H9 (cell line): ENCODE measurements around the gene PITPNB. TPM values are rescaled to one million over a fixed set of nuclear protein-coding genes. Genes with fewer than 3 reads are reported as not detected.

Source experiments
- DNase-seq: peaks from one replicate; pipeline ENCODE4 v3.0.0-alpha.2; 2017
- H2AFZ ChIP-seq: one replicate; pipeline ENCODE4 v1.6.1; 2013; ENCODE audit warnings: mild to moderate bottlenecking, low read length, control low read depth, moderate library complexity
- H2AK5ac ChIP-seq: 2 replicates; pipeline ENCODE4 v1.6.1; 2013; ENCODE audit warnings: low read length, control low read depth, mixed read lengths; ENCODE audit not compliant: insufficient read length
- H2BK120ac ChIP-seq: one replicate; pipeline ENCODE4 v1.6.1; 2013; ENCODE audit warnings: low read depth, mild to moderate bottlenecking, low read length, control low read depth, inconsistent platforms; ENCODE audit not compliant: poor library complexity, severe bottlenecking
- H2BK12ac ChIP-seq: 2 replicates; pipeline ENCODE4 v1.6.1; 2013; ENCODE audit warnings: low read length, control low read depth, mixed read lengths, low read depth; ENCODE audit not compliant: insufficient read length
- H2BK15ac ChIP-seq: 2 replicates; pipeline ENCODE4 v1.6.1; 2013; ENCODE audit warnings: low read depth, low read length, control low read depth
- H2BK20ac ChIP-seq: one replicate; pipeline ENCODE4 v1.6.1; 2013; ENCODE audit warnings: low read depth, mild to moderate bottlenecking, low read length, control low read depth, inconsistent platforms; ENCODE audit not compliant: poor library complexity, severe bottlenecking
- H2BK5ac ChIP-seq: 2 replicates; pipeline ENCODE4 v1.6.1; 2013; ENCODE audit warnings: low read length, control low read depth, mixed read lengths; ENCODE audit not compliant: insufficient read length
- H3K14ac ChIP-seq: 2 replicates; pipeline ENCODE4 v1.6.1; 2013; ENCODE audit warnings: low read length, control low read depth; ENCODE audit not compliant: insufficient read depth
- H3K18ac ChIP-seq: 2 replicates; pipeline ENCODE4 v1.6.1; 2013; ENCODE audit warnings: low read depth, mild to moderate bottlenecking, mixed read lengths, low read length, control low read depth; ENCODE audit not compliant: insufficient read length
- H3K23ac ChIP-seq: 2 replicates; pipeline ENCODE4 v1.6.1; 2013; ENCODE audit warnings: low read length, control low read depth, mixed read lengths, low read depth; ENCODE audit not compliant: insufficient read length
- H3K23me2 ChIP-seq: 2 replicates; pipeline ENCODE4 v1.6.1; 2013; ENCODE audit warnings: low read depth, mild to moderate bottlenecking, mixed read lengths, low read length, control low read depth; ENCODE audit not compliant: insufficient read length, poor library complexity, severe bottlenecking
- H3K27ac ChIP-seq: 2 replicates; pipeline ENCODE4 v1.5.1; 2013; ENCODE audit warnings: low read length, control low read depth, mixed read lengths, low read depth; ENCODE audit not compliant: insufficient read length
- H3K27me3 ChIP-seq: 2 replicates; pipeline ENCODE4 v1.6.1; 2013; ENCODE audit warnings: low read length, control low read depth, inconsistent platforms; ENCODE audit not compliant: insufficient read depth
- H3K4ac ChIP-seq: 2 replicates; pipeline ENCODE4 v1.6.1; 2013; ENCODE audit warnings: low read depth, mild to moderate bottlenecking, control low read depth, inconsistent platforms, low read length, moderate library complexity
- H3K4me1 ChIP-seq: 2 replicates; pipeline ENCODE4 v1.6.1; 2013; ENCODE audit warnings: low read length, control low read depth, inconsistent platforms; ENCODE audit not compliant: insufficient read depth
- H3K4me2 ChIP-seq: 2 replicates; pipeline ENCODE4 v1.6.1; 2013; ENCODE audit warnings: low read length, control low read depth, mixed read lengths; ENCODE audit not compliant: insufficient read length, insufficient read depth
- H3K56ac ChIP-seq: 2 replicates; pipeline ENCODE4 v1.6.1; 2013; ENCODE audit warnings: low read depth, mild to moderate bottlenecking, mixed read lengths, low read length, control low read depth; ENCODE audit not compliant: insufficient read length
- H3K79me1 ChIP-seq: 2 replicates; pipeline ENCODE4 v1.6.1; 2013; ENCODE audit warnings: low read depth, mild to moderate bottlenecking, moderate library complexity, low read length, control low read depth, inconsistent platforms; ENCODE audit not compliant: insufficient read depth, poor library complexity, severe bottlenecking
- H3K79me2 ChIP-seq: 2 replicates; pipeline ENCODE4 v1.6.1; 2013; ENCODE audit warnings: low read length, control low read depth, inconsistent platforms; ENCODE audit not compliant: insufficient read depth
- H3K9ac ChIP-seq: 2 replicates; pipeline ENCODE4 v1.6.1; 2013; ENCODE audit warnings: low read length, control low read depth, mixed read lengths; ENCODE audit not compliant: insufficient read length; ENCODE audit errors: extremely low read depth
- H3K9me3 ChIP-seq: one replicate; pipeline ENCODE4 v1.6.1; 2013; ENCODE audit warnings: low read depth, low read length, inconsistent platforms; ENCODE audit not compliant: control insufficient read depth
- H3T11ph ChIP-seq: one replicate; pipeline ENCODE4 v1.6.1; 2013; ENCODE audit warnings: mild to moderate bottlenecking, low read length, control low read depth, inconsistent platforms
- H4K20me1 ChIP-seq: one replicate; pipeline ENCODE4 v1.6.1; 2013; ENCODE audit not compliant: control insufficient read depth, insufficient read length, insufficient read depth
- H4K5ac ChIP-seq: 2 replicates; pipeline ENCODE4 v1.6.1; 2013; ENCODE audit warnings: low read depth, mild to moderate bottlenecking, mixed read lengths, low read length, control low read depth; ENCODE audit not compliant: insufficient read length
- H4K8ac ChIP-seq: replicated peaks from 2 replicates; pipeline ENCODE4 v1.6.1; 2013; ENCODE audit warnings: low read length, control low read depth, mixed read lengths, low read depth; ENCODE audit not compliant: insufficient read length
- H4K91ac ChIP-seq: 2 replicates; pipeline ENCODE4 v1.6.1; 2013; ENCODE audit warnings: low read depth, mild to moderate bottlenecking, moderate library complexity, mixed read lengths, low read length, control low read depth; ENCODE audit not compliant: insufficient read length
- H3K27ac Mint-ChIP-seq, 3 experiments: 2 replicates in 2 of 3; 3 replicates in 1 of 3; pipeline ENCODE4 v1.8.0; 2020 to 2021; ENCODE audit warnings: mixed read lengths in 3 of 3, mild to moderate bottlenecking in 1 of 3, moderate library complexity in 1 of 3
- H3K27me3 Mint-ChIP-seq: 2 replicates; pipeline ENCODE4 v1.8.0; 2021; ENCODE audit warnings: low read depth, mild to moderate bottlenecking, moderate library complexity, mixed read lengths
- H3K36me3 Mint-ChIP-seq, 3 experiments: 2 replicates in 2 of 3; 3 replicates in 1 of 3; pipeline ENCODE4 v1.8.0; 2020 to 2021; ENCODE audit warnings: low read depth in 3 of 3, mixed read lengths in 3 of 3; ENCODE audit not compliant: insufficient read depth in 1 of 3
- H3K4me1 Mint-ChIP-seq, 2 experiments: 2 replicates each; pipeline ENCODE4 v1.8.0; 2020; ENCODE audit warnings: mixed read lengths in 2 of 2
- H3K4me3 Mint-ChIP-seq, 2 experiments: 2 replicates in 1 of 2; 3 replicates in 1 of 2; pipeline ENCODE4 v1.8.0; 2020 to 2021; ENCODE audit warnings: mild to moderate bottlenecking in 2 of 2, mixed read lengths in 2 of 2, moderate library complexity in 1 of 2
- H3K9me3 Mint-ChIP-seq, 2 experiments: 2 replicates in 1 of 2; 3 replicates in 1 of 2; pipeline ENCODE4 v1.8.0; 2020; ENCODE audit warnings: mild to moderate bottlenecking in 2 of 2, mixed read lengths in 2 of 2, moderate library complexity in 1 of 2
- WGBS: extraction: QIAGEN DNeasy Blood & Tissue Kit; methylation state at CpG from one replicate; pipeline ENCODE4 v1.1.7; 2013; ENCODE audit warnings: missing lambda C conversion rate, low lambda C conversion rate, mixed read lengths; ENCODE audit not compliant: insufficient read length; ENCODE audit errors: extremely low coverage; 5-methylcytosine and 5-hydroxymethylcytosine counted together
- total RNA-seq: library from RNA; stranded (reverse); gene quantifications from 2 replicates; pipeline ENCODE4 v1.2.1, GENCODE V29; 2021
- TF ChIP-seq, protein P1 (sequence below): fragments of 200-600 bp; sonication (generic); conservative IDR thresholded peaks from 3 replicates; pipeline ENCODE4 v1.8.0; 2021; ENCODE audit warnings: antibody characterized with exemption, mild to moderate bottlenecking

The PITPNB gene
- total RNA-seq, 1 experiment from 2014 or later: 106 TPM

DNA sequence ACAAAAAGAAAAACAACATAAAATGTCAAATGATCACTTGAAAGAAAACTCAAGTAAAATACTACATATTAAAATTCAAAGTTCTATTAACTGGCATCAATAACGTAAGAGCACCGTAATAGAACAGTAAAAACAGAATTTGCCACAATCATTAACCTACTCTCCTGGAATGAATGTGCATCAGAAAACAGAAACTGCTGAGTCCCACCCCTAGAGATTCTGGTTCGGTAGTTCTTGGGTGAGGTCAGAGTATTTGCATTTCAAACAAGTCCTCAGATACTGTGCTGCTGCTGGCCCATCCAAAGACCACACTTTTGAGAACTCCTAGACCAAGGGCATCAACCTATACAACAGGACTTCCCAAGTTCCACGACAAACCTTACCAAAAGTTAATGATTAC lies 23.5 kb downstream of the PITPNB start:
- Histone ChIP-seq H3K4ac (no peak overlapping the region), H3K4me2 (no peak overlapping the region), H4K20me1 (no peaks in the 10 kb centered on the region), H2BK12ac (no peak overlapping the region), H2BK20ac (no peak overlapping the region), H3K23me2 (no peaks in the 10 kb centered on the region), H4K5ac (no peak overlapping the region), H2BK120ac (no peak overlapping the region), H3K56ac (no peak overlapping the region), H3K79me1 (peaks cover 2% of the 10 kb centered on the region), H3K27ac (no peak overlapping the region), H3K4me1 (no peaks in the 10 kb centered on the region), H3K9ac (no peak overlapping the region), H2BK5ac (no peak overlapping the region), H3K23ac (no peak overlapping the region), H3K79me2 (no peaks in the 10 kb centered on the region), H3K14ac (no peak overlapping the region), H3K27me3 (no peaks in the 10 kb centered on the region), H3T11ph (no peak overlapping the region), H2AFZ (no peak overlapping the region), H4K91ac (no peak overlapping the region), H2BK15ac (no peak overlapping the region), H3K9me3 (no peaks in the 10 kb centered on the region), H4K8ac (no peak overlapping the region), H2AK5ac (no peak overlapping the region), H3K18ac (no peak overlapping the region)
- TF ChIP-seq, protein P1, sequence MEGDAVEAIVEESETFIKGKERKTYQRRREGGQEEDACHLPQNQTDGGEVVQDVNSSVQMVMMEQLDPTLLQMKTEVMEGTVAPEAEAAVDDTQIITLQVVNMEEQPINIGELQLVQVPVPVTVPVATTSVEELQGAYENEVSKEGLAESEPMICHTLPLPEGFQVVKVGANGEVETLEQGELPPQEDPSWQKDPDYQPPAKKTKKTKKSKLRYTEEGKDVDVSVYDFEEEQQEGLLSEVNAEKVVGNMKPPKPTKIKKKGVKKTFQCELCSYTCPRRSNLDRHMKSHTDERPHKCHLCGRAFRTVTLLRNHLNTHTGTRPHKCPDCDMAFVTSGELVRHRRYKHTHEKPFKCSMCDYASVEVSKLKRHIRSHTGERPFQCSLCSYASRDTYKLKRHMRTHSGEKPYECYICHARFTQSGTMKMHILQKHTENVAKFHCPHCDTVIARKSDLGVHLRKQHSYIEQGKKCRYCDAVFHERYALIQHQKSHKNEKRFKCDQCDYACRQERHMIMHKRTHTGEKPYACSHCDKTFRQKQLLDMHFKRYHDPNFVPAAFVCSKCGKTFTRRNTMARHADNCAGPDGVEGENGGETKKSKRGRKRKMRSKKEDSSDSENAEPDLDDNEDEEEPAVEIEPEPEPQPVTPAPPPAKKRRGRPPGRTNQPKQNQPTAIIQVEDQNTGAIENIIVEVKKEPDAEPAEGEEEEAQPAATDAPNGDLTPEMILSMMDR: no peak
- WGBS: no CpG with 5 or more reads among the region's 4 CpGs
- H3K27ac Mint-ChIP-seq: no peak overlapping the region; a peak in 1 of 7 replicates
- no peak for DNase-seq
- peaks cover 2 to 7% of the 10 kb centered on the region in 2 experiments; a peak in 1 of 4 replicates for H3K4me1 Mint-ChIP-seq
- H3K27me3 Mint-ChIP-seq: no peaks in the 10 kb centered on the region
- H3K36me3 Mint-ChIP-seq: peaks cover 24 to 78% (median 73%) of the 10 kb centered on the region in 3 experiments; a peak in 6 of 7 replicates
- no peaks in the 10 kb centered on the region for H3K9me3 Mint-ChIP-seq
- H3K4me3 Mint-ChIP-seq: no peak overlapping the region
